Left kidney (tissue), 8 donors: ENCODE results near the gene BICRA. TPM values are rescaled to one million over a fixed set of nuclear protein-coding genes. Genes with fewer than 3 reads are reported as not detected.
"Not testable (repeated sequence)": the region's sequence is repeated elsewhere in the genome, so short reads cannot be mapped to it uniquely, and the experiment has no call there.

Source experiments
- DNase-seq: peaks from one replicate; pipeline ENCODE4 v3.0.0-alpha.2; 2013
- long read RNA-seq, 8 donors: transcript quantifications; one replicate each; lab custom pipeline, GENCODE V29; 2026
- polyA plus RNA-seq: library from polyadenylated mRNA; unstranded; fragments of 120-200 nt; gene quantifications from one replicate; pipeline ENCODE4 v1.2.1, GENCODE V29; 2013; ENCODE audit not compliant: insufficient read length

BICRA gene
- 13.0 TPM for polyA plus RNA-seq
- long read RNA-seq, donor 1, transcript BICRA-203 (1 exons, 3,312 nt): major isoform, 31 of 38 reads
- long read RNA-seq, donor 1, transcript BICRA-202 (6 exons, 532 nt): minor isoform, 7 of 38 reads
- long read RNA-seq, donor 1, partial matches to known transcripts: 0 of 38 reads
- long read RNA-seq, donor 1, other reads (novel, unspliced or antisense): 0 of 38 reads
- long read RNA-seq, donor 2, transcript BICRA-203 (1 exons, 3,312 nt): major isoform, 20 of 21 reads
- long read RNA-seq, donor 2, partial matches to known transcripts: 0 of 21 reads
- long read RNA-seq, donor 2, other reads (novel, unspliced or antisense): 0 of 21 reads
- long read RNA-seq, donor 3, transcript BICRA-203 (1 exons, 3,312 nt): major isoform, 18 of 19 reads
- long read RNA-seq, donor 3, partial matches to known transcripts: 0 of 19 reads
- long read RNA-seq, donor 3, other reads (novel, unspliced or antisense): 0 of 19 reads
- long read RNA-seq, donor 4: 0 reads
- long read RNA-seq, donor 5, transcript BICRA-203 (1 exons, 3,312 nt): major isoform, 10 of 13 reads
- long read RNA-seq, donor 5, partial matches to known transcripts: 0 of 13 reads
- long read RNA-seq, donor 5, other reads (novel, unspliced or antisense): 0 of 13 reads
- long read RNA-seq, donor 6, transcript BICRA-203 (1 exons, 3,312 nt): major isoform, 7 of 9 reads
- long read RNA-seq, donor 6, partial matches to known transcripts: 0 of 9 reads
- long read RNA-seq, donor 6, other reads (novel, unspliced or antisense): 0 of 9 reads
- long read RNA-seq, donor 7, transcript BICRA-203 (1 exons, 3,312 nt): major isoform, 19 of 22 reads
- long read RNA-seq, donor 7, partial matches to known transcripts: 0 of 22 reads
- long read RNA-seq, donor 7, other reads (novel, unspliced or antisense): 0 of 22 reads
- long read RNA-seq, donor 8, transcript BICRA-203 (1 exons, 3,312 nt): major isoform, 8 of 9 reads
- long read RNA-seq, donor 8, partial matches to known transcripts: 0 of 9 reads
- long read RNA-seq, donor 8, other reads (novel, unspliced or antisense): 0 of 9 reads

- peak; percentile 83 for DNase-seq
Observed at GRCh38 chr19:47608969-47609905, at the start of gene BICRA. Gene BICRA (plus strand): TSS chr19:47609134. CDS start chr19:47673575, 64,441 bp downstream.

GRCh38 chr19:47560999-47561398 is 47.9 kb upstream of the BICRA start:
- DNase-seq: no peak

- DNase-seq: no peak
Observed at GRCh38 chr19:47561440-47562057, 47.4 kb upstream of the BICRA start.

- DNase-seq: no peak
Observed at GRCh38 chr19:47564081-47564480, 44.9 kb upstream of the BICRA start.

DNA sequence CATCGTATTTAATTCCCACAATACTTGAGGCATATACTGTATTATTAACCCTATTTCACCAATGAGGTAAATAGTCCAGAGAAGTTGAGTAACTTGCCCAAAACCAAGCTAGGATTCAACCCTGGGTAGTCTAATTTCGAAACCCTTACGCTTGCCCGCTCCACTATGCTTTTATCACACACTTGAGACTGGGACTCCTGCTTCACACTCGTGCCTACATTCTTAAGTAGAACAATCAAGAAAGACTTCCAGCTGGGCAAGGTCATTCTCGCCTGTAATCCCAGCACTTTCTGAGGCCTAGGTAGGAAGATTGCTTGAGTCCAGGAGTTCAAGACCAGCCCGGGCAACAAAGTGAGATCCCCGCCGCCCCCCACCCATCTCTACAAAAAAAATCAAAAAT is 39.6 kb upstream of the BICRA start:
- DNase-seq: no peak

DNA sequence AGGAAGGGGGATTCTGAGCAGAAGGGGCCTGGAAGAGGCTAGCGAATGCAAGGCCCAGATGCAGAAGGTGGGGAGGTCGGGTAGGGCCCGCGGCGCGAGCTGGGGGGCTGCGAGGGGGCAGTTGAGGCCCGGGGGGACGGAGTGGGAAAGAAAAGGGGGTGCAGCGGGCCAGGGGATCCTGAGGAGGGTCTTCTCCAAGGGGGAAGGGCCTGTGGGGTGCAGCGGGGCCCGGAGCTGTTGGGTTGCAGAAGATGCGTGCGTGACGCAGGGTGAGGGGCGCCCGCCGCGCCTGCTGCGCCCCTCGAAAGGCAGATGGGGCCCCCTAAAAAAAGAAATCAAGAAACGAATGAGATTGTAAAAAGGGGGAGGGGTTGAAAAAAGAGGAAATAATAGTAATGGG is 36.3 kb upstream of the BICRA start:
- no peak for DNase-seq

DNA sequence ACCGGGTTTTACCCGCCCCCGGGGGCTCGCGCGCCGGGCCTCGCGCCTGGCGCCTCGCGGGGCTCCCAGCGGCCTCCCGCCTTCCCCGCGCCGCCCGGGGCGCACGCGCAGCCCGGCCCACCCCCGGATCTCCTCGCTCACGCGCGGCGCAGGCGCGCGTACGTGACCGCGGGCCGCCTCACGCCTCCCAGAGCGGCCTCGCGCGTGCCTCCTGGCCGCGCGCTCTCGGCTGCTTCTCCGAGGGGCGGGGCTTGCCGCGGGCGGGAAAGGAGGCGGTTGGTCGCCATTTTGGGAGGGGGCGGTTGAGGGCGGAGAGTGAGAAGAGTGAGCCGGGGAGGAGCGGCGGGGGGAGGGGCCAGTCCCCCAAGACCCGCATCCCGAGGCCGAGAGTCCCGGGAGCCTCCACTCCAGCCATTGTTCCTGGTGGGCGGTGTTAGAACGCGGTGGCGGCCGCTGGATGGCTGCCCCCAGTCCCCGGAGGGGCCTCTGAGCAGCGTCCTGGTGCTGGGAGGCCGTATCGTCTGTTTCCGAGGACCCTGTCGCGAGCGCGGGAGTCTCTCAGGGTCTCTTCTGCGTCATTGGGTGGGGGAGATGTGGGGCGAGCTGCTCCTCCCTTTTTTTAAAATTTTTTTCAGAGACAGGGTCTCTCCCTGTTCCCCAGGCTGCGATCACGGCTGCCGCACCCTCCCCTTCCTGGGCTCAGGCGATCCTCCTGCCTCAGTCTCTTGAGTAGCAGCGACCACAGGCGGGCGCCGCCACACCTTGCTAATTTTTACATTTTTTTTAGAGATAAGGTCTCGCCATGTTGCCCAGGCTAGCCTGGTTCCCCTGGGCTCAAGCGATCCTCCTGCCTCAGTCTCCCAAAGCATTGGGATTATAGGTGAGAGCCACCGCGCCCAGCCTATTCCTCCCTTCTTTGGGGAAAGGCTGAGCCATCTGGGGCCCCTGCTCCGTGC is 35.6 kb upstream of the BICRA start, which contains the start of gene ZNF541:
Gene ZNF541 (minus strand): TSS at position 78 of the 956 bp plus-strand sequence. CDS start 17,292 bp downstream, outside the sequence.
- peak; percentile 50 for DNase-seq

DNA sequence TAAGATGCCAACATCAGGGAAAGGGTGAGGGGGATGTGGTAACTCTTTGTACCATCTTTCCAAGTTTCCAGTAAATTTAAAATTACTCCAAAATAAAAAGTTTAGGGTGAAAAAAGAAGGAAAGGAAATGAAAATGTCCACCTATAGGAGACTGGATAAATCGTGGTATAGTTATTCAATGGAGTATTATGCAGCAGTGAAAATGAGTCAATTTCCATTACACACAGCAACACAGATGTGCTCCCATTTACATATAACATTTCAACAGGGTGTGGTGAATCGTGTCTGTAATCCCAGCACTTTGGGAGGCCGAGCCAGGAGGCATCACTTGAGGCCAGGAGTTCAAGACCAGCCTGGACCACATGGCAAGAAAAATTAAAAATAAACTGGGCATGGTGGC is 28.5 kb upstream of the BICRA start:
- DNase-seq: no peak

DNA sequence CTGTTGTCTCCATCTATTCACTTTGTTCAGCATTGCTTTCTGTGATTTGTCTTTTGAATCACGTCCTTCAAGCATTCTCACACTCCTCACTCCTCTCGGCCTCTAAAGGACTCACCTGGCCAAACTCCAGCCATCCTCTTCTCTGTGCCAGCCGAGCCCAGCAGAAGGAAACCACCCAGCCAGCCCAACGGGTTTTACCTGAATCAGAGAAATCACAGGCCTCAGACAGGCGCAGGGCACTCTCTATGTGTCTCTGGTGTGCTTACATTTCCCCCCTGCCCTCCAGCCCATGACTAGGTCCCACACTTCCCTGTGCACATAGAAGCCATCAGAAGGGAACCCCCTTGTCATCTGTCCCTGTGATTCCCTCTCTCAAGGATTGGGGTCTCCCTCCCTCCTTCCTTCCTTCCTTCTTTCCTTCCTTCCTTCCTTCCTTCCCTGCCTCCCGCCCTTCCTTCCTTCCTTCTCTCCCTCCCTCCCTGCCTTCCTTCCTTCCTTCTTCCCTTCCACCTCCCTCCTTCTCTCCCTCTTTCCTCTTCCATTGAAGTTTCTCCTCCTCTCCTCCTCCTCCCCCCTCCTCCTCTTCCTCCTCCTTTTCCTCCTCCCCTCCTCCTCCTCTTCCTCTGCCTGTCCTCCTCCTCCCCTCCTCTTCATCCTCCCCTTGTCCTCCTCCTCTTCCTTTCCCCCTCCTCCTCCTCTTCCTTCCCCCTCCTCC is 27.2 kb upstream of the BICRA start:
- no peak for DNase-seq

GRCh38 chr19:47582320-47582909 is 26.5 kb upstream of the BICRA start:
- no peak for DNase-seq

- DNase-seq: not testable (repeated sequence)
Observed at GRCh38 chr19:47583161-47583560, 25.8 kb upstream of the BICRA start.

DNA sequence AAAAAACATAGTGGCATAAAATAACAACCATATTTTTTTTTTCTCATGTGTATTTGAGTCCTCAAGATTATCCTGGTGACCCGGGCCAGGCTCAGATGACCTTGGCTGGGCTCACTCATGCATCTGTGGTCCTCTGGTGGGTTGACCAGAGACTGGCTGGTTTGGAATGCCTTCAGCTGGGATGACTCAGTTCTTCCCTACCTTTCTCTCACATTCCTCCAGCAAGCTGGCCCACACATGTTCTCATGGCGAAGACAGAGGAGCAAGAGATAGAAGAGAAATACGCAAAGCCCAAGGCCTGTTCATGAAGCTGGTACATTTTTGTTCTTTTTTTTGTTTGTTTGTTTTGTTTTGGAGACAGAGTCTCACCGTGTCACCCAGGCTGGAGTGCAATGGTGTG is 21.6 kb upstream of the BICRA start:
- no peak for DNase-seq

GRCh38 chr19:47589824-47590223 is 19.1 kb upstream of the BICRA start:
- no peak for DNase-seq

- no peak for DNase-seq
Observed at GRCh38 chr19:47593860-47594259, 15.1 kb upstream of the BICRA start.

- no peak for DNase-seq
Observed at GRCh38 chr19:47595944-47596343, 13.0 kb upstream of the BICRA start.

DNA sequence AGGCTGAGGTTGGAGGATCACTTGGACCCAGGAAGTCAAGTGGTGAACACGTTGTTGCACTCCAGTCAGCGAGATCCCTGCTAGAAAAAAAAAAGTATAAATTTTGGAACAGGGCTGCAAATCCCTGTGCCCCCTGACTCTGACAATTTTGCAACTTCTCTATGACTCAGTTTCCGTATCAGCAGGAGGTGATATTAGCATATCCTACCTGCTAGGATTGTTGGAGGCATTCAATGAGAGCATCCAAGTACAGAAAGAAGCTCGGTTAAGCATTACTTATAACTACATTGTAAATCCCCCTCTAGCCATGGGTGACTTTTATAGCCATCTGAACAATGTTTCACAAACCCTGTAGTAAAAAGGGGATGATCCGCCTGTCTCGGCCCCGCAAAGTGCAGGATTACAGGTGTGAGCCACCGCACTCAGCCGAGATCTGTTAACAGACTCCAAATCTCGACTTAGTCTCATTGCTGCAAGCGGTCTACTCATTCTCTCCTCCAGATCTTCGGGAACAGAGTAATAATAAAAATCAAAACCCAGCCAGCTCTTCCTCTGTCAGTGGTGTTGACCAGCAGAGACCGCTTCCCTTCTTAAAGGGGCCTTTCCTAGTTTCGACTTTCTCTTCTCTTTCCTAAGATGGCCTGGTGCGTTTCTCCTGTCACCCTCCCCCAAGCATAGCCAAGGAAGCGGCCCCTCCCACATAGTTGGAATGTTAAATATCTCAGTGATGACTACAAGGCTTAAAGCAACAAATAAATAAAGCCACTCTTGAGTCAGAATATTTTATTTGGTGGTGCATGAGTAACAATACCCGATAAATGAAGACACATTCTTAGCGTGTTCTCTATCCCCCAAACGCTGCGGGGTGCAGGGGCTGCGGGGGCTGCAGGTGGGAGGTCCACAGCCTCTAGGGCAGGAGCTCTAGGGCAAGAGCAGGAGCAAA is 10.3 kb upstream of the BICRA start:
- peak; percentile 74 for DNase-seq

GRCh38 chr19:47599671-47600245 is 9.2 kb upstream of the BICRA start:
- DNase-seq: not testable (repeated sequence)
